GM12878 (cell line): ENCODE results near the gene LRRC45. TPM values are rescaled to one million over a fixed set of nuclear protein-coding genes. Genes with fewer than 3 reads are reported as not detected.

ENCODE experiments used
- ATAC-seq: fragments of 200-7000 bp; cut with Tn5 transposase; 3 replicates; pipeline ENCODE4 v1.9.1; 2020; ENCODE audit warnings: mild to moderate bottlenecking, moderate library complexity
- BruUV-seq: library from RNA; stranded (reverse); fragments of 400-500 nt; replicated peaks from 2 replicates; lab custom pipeline; 2021; lab: Mats Ljungman, UMichigan
- CTCF ChIA-PET: fragments of 300-600 bp; sonication (Branson Sonifier 250); formaldehyde crosslinking; extraction: SDS; loops from one replicate; lab custom pipeline; 2021; ENCODE audit warnings: inconsistent platforms; lab: Yijun Ruan, JAX
- POLR2A ChIA-PET: fragments of 350-600 bp; formaldehyde crosslinking; extraction: SDS; loops from one replicate; lab custom pipeline; 2021; ENCODE audit warnings: inconsistent platforms; lab: Charles Lee
- RAD21 ChIA-PET: fragments of 300-600 bp; sonication (Branson Sonifier 250); formaldehyde crosslinking; loops from one replicate; lab custom pipeline; 2023; ENCODE audit warnings: antibody characterized with exemption; ENCODE audit not compliant: unreplicated experiment; lab: Charles Lee
- SMC1A ChIA-PET: fragments of 300-600 bp; sonication (Branson Sonifier 250); formaldehyde crosslinking; loops from one replicate; lab custom pipeline; 2023; ENCODE audit not compliant: unreplicated experiment, uncharacterized antibody; lab: Charles Lee
- DNase-seq: peaks from one replicate; pipeline ENCODE4 v3.0.0-alpha.2; 2011; ENCODE audit warnings: low read depth, low spot score
- FAIRE-seq: peaks from 3 replicates; lab custom pipeline; 2011; peaks lifted over from hg19 to GRCh38; lab: Jason Lieb, UNC
- H2AFZ ChIP-seq: 2 replicates; pipeline ENCODE4 v1.6.0; 2011; ENCODE audit warnings: low read depth, low read length, control low read depth; ENCODE audit not compliant: control insufficient read depth
- H3K27ac ChIP-seq: 2 replicates; pipeline ENCODE4 v1.5.1; 2011; ENCODE audit warnings: control low read depth; ENCODE audit not compliant: control insufficient read depth, insufficient read depth
- H3K27me3 ChIP-seq, 2 experiments: replicated peaks in 1 of 2; 2 replicates each; pipeline versions ENCODE4 v1.6.0 to v1.6.1; 2011; ENCODE audit warnings: low read length in 1 of 2; ENCODE audit not compliant: control insufficient read depth in 2 of 2, insufficient read depth in 2 of 2
- H3K36me3 ChIP-seq, 2 experiments: 2 replicates each; pipeline ENCODE4 v1.5.1; 2011; ENCODE audit warnings: low read length in 1 of 2; ENCODE audit not compliant: control insufficient read depth in 2 of 2, insufficient read depth in 2 of 2
- H3K4me1 ChIP-seq: 2 replicates; pipeline ENCODE4 v1.6.1; 2011; ENCODE audit warnings: mild to moderate bottlenecking, low read length, moderate library complexity, mixed read lengths; ENCODE audit not compliant: control insufficient read depth, insufficient read depth
- H3K4me2 ChIP-seq: 2 replicates; pipeline ENCODE4 v1.6.0; 2011; ENCODE audit warnings: control low read depth; ENCODE audit not compliant: control insufficient read depth, insufficient read depth
- H3K4me3 ChIP-seq: fragments of 200-600 bp; sonication (generic); 2 replicates; pipeline ENCODE4 v1.5.1; 2016
- H3K79me2 ChIP-seq: 2 replicates; pipeline ENCODE4 v1.6.0; 2011; ENCODE audit warnings: low read length; ENCODE audit not compliant: control insufficient read depth, insufficient read depth
- H3K9ac ChIP-seq: 2 replicates; pipeline ENCODE4 v1.8.0; 2011; ENCODE audit warnings: low read length, control low read depth, mixed read lengths; ENCODE audit not compliant: control insufficient read depth, insufficient read depth
- H3K9me3 ChIP-seq: replicated peaks from 3 replicates; pipeline ENCODE4 v1.5.1; 2011; ENCODE audit warnings: mild to moderate bottlenecking, low read length; ENCODE audit not compliant: control insufficient read depth, insufficient read depth
- H4K20me1 ChIP-seq: 2 replicates; pipeline ENCODE4 v1.6.0; 2011; ENCODE audit not compliant: control insufficient read depth, insufficient read depth
- CHD4 ChIP-seq: fragments of 200-600 bp; sonication (generic); IDR thresholded peaks from 2 replicates; pipeline ENCODE4 v1.6.1; 2016; ENCODE audit warnings: mild to moderate bottlenecking
- FOXM1 ChIP-seq: IDR thresholded peaks from 2 replicates; pipeline ENCODE4 v1.6.1; 2012; ENCODE audit warnings: low read depth, mild to moderate bottlenecking, inconsistent platforms, low read length, moderate library complexity
- MTA3 ChIP-seq: IDR thresholded peaks from 2 replicates; pipeline ENCODE4 v1.6.1; 2012; ENCODE audit warnings: low read length, inconsistent platforms, borderline replicate concordance
- PAX8 ChIP-seq: fragments of 450-650 bp; IDR thresholded peaks from 2 replicates; pipeline ENCODE4 v1.6.1; 2017; ENCODE audit warnings: mild to moderate bottlenecking, moderate library complexity
- POLR2A ChIP-seq: IDR thresholded peaks from 2 replicates; pipeline ENCODE4 v1.6.1; 2011; ENCODE audit warnings: low read depth, mild to moderate bottlenecking, low read length
- POLR2AphosphoS5 ChIP-seq: IDR thresholded peaks from 2 replicates; pipeline ENCODE4 v1.6.1; 2011; ENCODE audit warnings: mild to moderate bottlenecking, low read length, inconsistent platforms
- ZNF622 ChIP-seq: fragments of 450-650 bp; IDR thresholded peaks from 2 replicates; pipeline ENCODE4 v1.6.1; 2017; ENCODE audit warnings: mild to moderate bottlenecking, inconsistent platforms
- WGBS: methylation state at CpG from one replicate; pipeline ENCODE4 v1.1.6; 2016; ENCODE audit warnings: low lambda C conversion rate; ENCODE audit not compliant: insufficient replicate concordance, insufficient coverage; ENCODE audit errors: missing lambda C conversion rate; 5-methylcytosine and 5-hydroxymethylcytosine counted together
- in situ Hi-C: fragments of 300-500 bp; cut with MboI; formaldehyde crosslinking; loops from 9 replicates; pipeline ENCODE4 v1.14.3; 2018; ENCODE audit warnings: mixed read lengths
- intact Hi-C: fragments of 100-400 bp; cut with micrococcal nuclease; formaldehyde crosslinking; loops from one replicate; pipeline ENCODE4 v1.14.2; 2022; ENCODE audit not compliant: unreplicated experiment
- polyA plus RNA-seq, 11 experiments: library from polyadenylated mRNA; depleted of rRNA in 4 of 11; unstranded in 6 of 11; stranded (reverse) in 5 of 11; fragments of >200 nt; fragmentation: Nextera tagmentation in 4 of 11; fragmentation: Illumina TruSeq in 1 of 11; extraction: Ambion mirVana in 4 of 11; extraction: Trizol in 1 of 11; gene quantifications; 1 replicate in 1 of 11; 2 replicates in 10 of 11; pipeline versions ENCODE4 v1.2.1 to v1.2.3, GENCODE V29; 2011 to 2016; ENCODE audit warnings: inconsistent platforms in 2 of 11, missing spikeins in 2 of 11, low read depth in 1 of 11
- total RNA-seq, 4 experiments: library from RNA; depleted of rRNA in 3 of 4; stranded (reverse); fragments of >200 nt in 3 of 4; fragmentation: Illumina TruSeq in 1 of 4; extraction: Trizol in 1 of 4; gene quantifications; 2 replicates each; pipeline versions ENCODE4 v1.2.1 to v1.2.3, GENCODE V29; 2013 to 2021
- TF ChIP-seq, protein P1 (sequence below): IDR thresholded peaks from 2 replicates; pipeline ENCODE4 v1.6.1; 2012; ENCODE audit warnings: low read depth, low read length, improper control_type of control experiment

The LRRC45 gene
- total and polyA plus RNA-seq, 10 of the 15 experiments (the other 5 are each of a cell fraction or from before 2014, with no cell fraction given): 0.03 to 27.7 (median 10.4) TPM

DNA sequence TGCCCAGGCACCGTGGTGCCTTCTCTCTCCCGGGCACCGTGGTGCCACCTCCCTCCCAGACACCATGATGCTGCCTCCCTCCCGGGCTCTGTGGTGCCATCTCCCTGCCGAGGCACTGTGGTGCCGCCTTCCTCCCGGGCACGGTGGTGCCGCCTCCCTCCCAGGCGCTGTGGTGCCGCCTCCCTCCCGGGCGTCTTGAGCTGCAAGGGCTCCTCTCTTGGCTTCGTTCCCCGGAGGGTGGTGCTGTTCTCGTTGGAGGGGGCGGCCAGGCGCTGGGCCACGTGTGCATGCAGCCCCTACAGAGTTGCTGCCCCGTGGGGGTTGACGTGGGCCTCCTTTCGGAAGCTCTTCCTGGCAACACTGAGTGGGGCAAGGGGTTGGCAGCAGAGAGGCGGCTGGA lies 8.7 kb upstream of the LRRC45 start:
- Histone ChIP-seq H3K27ac (no peak overlapping the region), H3K9ac (no peak overlapping the region), H3K4me3 (no peak overlapping the region), H2AFZ (no peak overlapping the region), H3K4me1 (no peaks in the 10 kb centered on the region), H4K20me1 (no peaks in the 10 kb centered on the region), H3K4me2 (no peak overlapping the region), H3K79me2 (no peaks in the 10 kb centered on the region), H3K9me3 (no peaks in the 10 kb centered on the region), H3K27me3 (no peaks in the 10 kb centered on the region), H3K36me3 (no peaks in the 10 kb centered on the region; a peak in 2 of 4 replicates)
- ChIA-PET RAD21 (no interaction called here), POLR2A (no interaction called here), SMC1A (no interaction called here), CTCF (no interaction called here)
- BruUV-seq: no TSS peak
- FAIRE-seq (no peak), DNase-seq (no peak), ATAC-seq (no peak)
- whole genome bisulfite sequencing: 61% methylated on average over 21 of the region's 23 CpGs
- TF ChIP-seq CHD4 (no peak), ZNF622 (no peak), MTA3 (no peak), FOXM1 (no peak)
- intact Hi-C loops: no loop called here
- in situ Hi-C loops: no loop called here

DNA sequence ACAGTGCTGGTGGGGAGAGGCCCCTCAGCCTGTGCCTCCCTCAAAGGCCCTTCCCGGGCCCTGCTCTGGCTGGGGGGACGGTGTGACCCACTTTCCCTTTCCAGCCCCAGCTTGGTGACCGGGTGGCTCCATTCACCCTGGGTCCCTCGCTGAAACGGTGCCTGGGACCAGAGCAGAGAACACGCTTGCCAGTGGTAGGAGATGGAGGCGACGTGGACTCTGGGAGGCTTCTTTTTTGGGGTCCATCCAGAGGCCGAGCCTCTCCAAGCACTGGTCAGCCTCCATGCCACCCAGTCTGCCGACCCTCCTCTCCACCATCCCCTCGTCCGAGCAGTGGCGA lies 8.2 kb upstream of the LRRC45 start:
- H2AFZ ChIP-seq: no peak overlapping the region
- DNase-seq (no peak), FAIRE-seq (no peak), ATAC-seq (no peak)
- H3K9ac ChIP-seq: no peak overlapping the region
- no peaks in the 10 kb centered on the region for H3K9me3 ChIP-seq
- no peak overlapping the region for H3K27ac ChIP-seq
- H3K27me3 ChIP-seq: no peaks in the 10 kb centered on the region
- ChIA-PET SMC1A (no interaction called here), CTCF (no interaction called here), POLR2A (no interaction called here), RAD21 (no interaction called here)
- H4K20me1 ChIP-seq: no peaks in the 10 kb centered on the region
- H3K4me3 ChIP-seq: no peak overlapping the region
- in situ Hi-C loops (no loop called here), intact Hi-C loops (no loop called here)
- peak; percentile 31; the same call in 1 of the 2 replicates for TF ChIP-seq POLR2A
- TF ChIP-seq PAX8: no peak
- no peak for TF ChIP-seq POLR2AphosphoS5
- TF ChIP-seq, protein P1, sequence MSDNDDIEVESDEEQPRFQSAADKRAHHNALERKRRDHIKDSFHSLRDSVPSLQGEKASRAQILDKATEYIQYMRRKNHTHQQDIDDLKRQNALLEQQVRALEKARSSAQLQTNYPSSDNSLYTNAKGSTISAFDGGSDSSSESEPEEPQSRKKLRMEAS: no peak
- 63% methylated on average over 13 of the region's 13 CpGs for WGBS
- no peak overlapping the region for H3K4me2 ChIP-seq
- BruUV-seq: no TSS peak
- H3K4me1 ChIP-seq: no peaks in the 10 kb centered on the region
- no peaks in the 10 kb centered on the region; a peak in 2 of 4 replicates for H3K36me3 ChIP-seq
- peaks cover under 1% of the 10 kb centered on the region; the same call in 1 of the 2 replicates for H3K79me2 ChIP-seq
